22Rv1 (cell line): ENCODE results near the gene PML.

ENCODE experiments used
- ZFX ChIP-seq: fragments of 450-650 bp; IDR thresholded peaks from 2 replicates; pipeline ENCODE4 v1.6.1; 2017; ENCODE audit warnings: antibody characterized with exemption, borderline replicate concordance
- TF ChIP-seq, protein P1 (sequence below): fragments of 450-650 bp; IDR thresholded peaks from 2 replicates; pipeline ENCODE4 v1.5.1; 2017; ENCODE audit warnings: mild to moderate bottlenecking

DNA sequence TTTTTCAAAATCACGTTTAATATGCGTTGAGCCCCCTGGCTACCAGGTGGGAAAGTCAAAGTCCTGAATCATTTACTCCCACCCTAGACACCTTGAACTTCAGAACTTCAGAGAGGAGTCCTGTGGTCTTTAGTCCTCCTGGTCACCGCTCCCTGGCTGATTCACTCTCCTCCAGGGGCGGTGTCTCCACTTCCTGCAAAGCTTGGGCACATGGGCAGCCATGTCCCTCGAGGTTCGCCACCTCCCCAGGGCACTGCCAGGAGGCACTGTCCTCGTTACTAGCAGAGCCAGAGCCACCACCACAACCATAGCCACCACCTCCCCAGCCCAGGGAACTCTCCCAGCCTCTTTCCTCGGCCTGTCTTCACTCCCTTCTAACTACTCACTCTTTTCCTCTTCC lies 37.2 kb upstream of the PML start:
- TF ChIP-seq, protein P1, sequence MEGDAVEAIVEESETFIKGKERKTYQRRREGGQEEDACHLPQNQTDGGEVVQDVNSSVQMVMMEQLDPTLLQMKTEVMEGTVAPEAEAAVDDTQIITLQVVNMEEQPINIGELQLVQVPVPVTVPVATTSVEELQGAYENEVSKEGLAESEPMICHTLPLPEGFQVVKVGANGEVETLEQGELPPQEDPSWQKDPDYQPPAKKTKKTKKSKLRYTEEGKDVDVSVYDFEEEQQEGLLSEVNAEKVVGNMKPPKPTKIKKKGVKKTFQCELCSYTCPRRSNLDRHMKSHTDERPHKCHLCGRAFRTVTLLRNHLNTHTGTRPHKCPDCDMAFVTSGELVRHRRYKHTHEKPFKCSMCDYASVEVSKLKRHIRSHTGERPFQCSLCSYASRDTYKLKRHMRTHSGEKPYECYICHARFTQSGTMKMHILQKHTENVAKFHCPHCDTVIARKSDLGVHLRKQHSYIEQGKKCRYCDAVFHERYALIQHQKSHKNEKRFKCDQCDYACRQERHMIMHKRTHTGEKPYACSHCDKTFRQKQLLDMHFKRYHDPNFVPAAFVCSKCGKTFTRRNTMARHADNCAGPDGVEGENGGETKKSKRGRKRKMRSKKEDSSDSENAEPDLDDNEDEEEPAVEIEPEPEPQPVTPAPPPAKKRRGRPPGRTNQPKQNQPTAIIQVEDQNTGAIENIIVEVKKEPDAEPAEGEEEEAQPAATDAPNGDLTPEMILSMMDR, result no peak
- no peak for TF ChIP-seq ZFX
